ELR (cell line): ENCODE results near the gene MRPL3.
"Not testable (repeated sequence)": the region's sequence is repeated elsewhere in the genome, so short reads cannot be mapped to it uniquely, and the experiment has no call there.

Experiments
- DNase-seq: peaks from one replicate; pipeline ENCODE4 v3.0.0-alpha.2; 2015; ENCODE audit warnings: low read depth

MRPL3 gene

GRCh38 chr3:131494706-131495105, 8.1 kb downstream of the MRPL3 start:
- no peak for DNase-seq

DNA sequence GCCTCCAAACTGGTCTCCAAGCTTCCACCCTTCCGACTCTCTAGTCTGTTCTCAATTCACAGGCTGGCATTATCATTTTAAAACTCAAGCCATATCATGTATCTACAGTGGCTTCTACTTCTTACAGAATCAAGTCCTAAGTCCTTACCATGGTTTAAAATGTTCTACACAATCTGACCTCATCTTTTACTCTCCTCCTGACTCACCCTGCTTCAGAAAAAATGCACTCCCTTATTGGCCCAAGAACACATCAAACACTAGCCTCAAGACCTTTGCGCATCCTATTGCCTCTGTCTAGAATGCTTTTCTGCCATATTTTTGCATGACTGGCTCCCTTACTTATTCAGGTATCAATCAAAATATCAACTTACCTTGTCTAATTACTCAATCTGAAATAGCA, 11.0 kb downstream of the MRPL3 start:
- peak; percentile 15 for DNase-seq

- DNase-seq: no peak
Measured at GRCh38 chr3:131491084-131491483, 11.7 kb downstream of the MRPL3 start.

GRCh38 chr3:131486545-131486944, 16.2 kb downstream of the MRPL3 start:
- DNase-seq: not testable (repeated sequence)

- DNase-seq: no peak
Measured at GRCh38 chr3:131485119-131485518, 17.7 kb downstream of the MRPL3 start.

- DNase-seq: no peak
Measured at GRCh38 chr3:131484496-131485111, 18.2 kb downstream of the MRPL3 start.

GRCh38 chr3:131480116-131480515, 22.7 kb downstream of the MRPL3 start:
- no peak for DNase-seq

DNA sequence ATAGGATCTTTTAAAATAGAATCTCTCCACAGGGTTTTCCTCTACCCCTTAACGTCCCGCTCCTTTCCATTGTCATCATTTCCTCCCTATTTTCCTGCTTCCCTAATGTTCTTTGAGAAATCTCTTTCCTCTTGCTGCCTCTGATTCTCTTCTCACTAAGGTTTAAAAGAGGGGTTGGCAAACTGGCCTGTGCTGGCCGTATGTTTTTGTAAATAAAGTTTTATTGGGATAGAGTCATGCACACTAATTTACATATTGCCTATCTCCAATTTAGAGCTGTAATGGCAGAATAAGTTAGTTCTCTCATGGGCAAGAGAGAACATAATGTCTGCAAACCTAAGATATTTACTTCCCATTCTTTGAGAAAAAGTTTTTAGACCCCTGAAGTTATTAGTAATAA, 25.0 kb downstream of the MRPL3 start:
- no peak for DNase-seq

GRCh38 chr3:131474115-131474514, 28.7 kb downstream of the MRPL3 start:
- no peak for DNase-seq

- no peak for DNase-seq
Measured at GRCh38 chr3:131470377-131470776, 32.4 kb downstream of the MRPL3 start.

GRCh38 chr3:131458653-131459052, 44.1 kb downstream of the MRPL3 start:
- no peak for DNase-seq

- DNase-seq: no peak
Measured at GRCh38 chr3:131457220-131457619, 45.6 kb downstream of the MRPL3 start.

GRCh38 chr3:131454501-131454900, 48.3 kb downstream of the MRPL3 start:
- peak; percentile 39 for DNase-seq

- DNase-seq: no peak
Measured at GRCh38 chr3:131453533-131453932, 49.2 kb downstream of the MRPL3 start.

DNA sequence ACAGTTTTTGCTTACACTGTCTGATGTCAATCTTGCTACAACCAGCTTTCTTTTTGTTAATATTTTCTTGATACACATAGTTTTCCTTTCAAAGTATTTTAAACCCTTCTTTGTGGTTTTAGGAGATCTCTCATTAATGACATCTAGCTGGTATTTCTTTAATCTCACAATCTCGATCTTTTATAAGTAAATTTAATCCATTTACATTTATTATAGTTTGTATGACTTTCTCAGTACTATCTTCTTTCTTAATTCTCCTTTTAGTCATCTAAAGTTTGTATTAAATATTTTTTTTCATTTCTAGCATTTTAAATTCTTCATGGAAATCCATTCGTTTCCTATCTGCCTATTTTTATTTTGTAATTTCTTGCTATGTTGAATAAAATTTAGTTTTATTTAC, 55.4 kb downstream of the MRPL3 start:
- DNase-seq: no peak

GRCh38 chr3:131444180-131444579, 58.6 kb downstream of the MRPL3 start:
- DNase-seq: no peak

- no peak for DNase-seq
Measured at GRCh38 chr3:131439084-131439483, 63.7 kb downstream of the MRPL3 start.

DNA sequence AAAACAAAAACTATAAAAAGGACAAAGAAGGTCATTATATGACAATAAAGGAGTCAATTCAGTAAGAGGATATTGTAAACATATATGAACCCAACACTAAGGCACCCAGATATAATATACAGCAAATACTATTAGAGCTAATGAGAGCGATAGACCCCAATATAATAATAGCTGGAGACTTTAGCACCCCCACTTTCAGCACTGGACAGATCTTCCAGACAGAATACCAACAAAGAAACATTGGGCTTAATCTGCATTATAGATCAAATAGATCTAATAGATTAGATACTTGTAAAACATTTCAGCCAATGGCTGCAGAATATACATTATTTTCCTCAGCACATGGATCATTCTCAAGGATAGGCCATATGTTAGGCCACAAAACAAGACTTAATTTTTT, 67.8 kb downstream of the MRPL3 start:
- no peak for DNase-seq

DNA sequence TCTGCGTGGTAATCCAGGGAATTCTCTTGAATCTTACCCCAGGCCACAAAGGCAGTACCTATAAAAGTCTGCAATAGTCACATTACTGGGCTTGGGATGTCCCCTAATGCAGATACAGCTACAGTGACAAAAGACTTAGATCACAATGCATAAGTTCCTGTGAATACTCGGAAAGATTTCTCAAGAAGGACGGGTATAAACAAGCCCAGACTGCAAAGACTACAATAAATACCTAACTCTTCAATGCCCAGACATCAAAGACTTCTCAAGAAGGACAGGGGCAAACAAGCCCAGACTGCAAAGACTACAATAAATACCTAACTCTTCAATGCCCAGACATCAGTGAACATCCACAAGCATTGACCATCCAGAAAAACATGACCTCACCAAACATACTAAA, 70.3 kb downstream of the MRPL3 start:
- DNase-seq: no peak

DNA sequence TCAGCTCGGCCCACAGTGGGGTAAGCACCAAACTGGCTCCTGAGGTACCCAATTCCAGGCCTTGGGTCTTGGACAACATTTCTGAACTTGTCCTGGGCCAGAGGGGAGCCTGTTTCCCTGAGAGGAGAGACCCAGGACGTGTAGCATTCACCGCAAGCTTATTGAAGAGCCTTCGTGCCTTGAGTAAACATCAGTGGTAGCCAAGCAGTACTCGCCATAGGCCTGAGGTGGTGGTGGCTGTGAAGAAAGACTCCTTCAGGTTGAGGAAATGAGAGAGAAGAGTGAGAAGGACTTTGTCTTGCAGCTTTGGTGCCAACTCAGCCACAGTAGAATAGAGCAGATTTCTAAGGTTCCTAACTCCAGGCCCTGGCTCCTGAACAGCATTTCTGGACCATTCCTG, 71.0 kb downstream of the MRPL3 start:
- DNase-seq: no peak

DNA sequence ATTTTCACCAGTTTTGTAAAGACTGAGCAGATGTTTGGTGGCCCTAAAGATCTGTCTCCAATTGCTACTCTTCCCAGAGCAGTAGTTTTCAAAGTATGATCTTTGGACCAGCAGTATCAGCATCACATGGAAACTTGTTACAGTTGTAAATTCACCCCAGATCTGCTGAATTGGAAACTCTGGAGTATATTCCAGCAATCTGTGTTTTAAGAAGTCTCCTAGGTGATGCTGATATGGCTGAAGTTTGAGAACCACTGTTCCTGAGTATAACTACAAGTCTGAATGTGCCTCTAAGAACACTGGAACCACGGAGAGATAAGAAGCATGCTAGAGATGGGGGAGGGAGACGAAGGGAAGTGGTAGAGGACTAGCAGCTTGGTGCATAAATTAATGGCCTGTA, 75.5 kb downstream of the MRPL3 start:
- DNase-seq: no peak

DNA sequence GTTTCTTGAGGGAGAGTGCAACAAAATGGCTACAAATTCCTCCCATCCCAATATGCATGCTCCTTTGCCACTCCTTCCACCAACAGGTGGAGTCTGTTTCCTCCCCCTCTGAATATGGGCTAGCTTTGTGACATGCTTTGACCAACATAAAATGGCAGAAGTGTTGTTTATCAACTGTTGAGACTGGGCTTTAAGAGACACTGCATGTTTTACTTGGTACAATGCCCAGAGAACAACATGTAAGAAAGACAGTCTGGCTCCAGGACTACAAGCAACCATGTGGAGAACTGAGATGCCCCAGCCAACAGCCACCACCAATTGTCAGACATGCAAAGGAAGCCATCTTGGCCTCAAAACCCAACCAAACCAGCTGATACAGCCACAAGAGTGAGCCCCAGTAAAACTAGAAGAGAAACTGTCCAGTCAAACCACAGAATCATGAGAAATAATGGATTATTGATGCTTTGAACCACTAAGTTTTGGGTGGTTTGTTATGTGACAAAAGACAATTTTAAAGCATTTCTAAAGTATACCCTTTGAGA, 80.7 kb downstream of the MRPL3 start:
- DNase-seq: no peak

- DNase-seq: no peak
Measured at GRCh38 chr3:131421301-131421700, 81.5 kb downstream of the MRPL3 start.

DNA sequence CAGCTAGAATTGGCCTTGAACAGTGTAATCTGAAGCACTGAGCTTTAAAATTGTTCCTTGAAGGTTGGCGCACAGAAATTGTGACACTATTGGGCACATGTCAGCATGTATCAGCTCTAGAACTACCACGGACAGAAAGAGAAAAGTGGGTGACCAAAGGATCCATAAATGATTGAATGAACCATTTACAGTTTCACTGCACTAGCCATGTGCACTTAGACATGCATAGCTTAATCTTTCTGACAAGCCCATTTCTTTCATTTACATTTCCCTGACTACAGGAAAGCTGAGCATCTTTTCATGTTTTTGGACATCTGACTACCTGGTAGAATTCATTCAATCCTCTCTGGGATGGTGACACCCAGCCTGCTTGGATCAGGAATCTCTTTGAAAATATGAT, 85.0 kb downstream of the MRPL3 start:
- DNase-seq: no peak
